Spleen (tissue), 11 donors: ENCODE results near the gene GPR161. TPM values are rescaled to one million over a fixed set of nuclear protein-coding genes. Genes with fewer than 3 reads are reported as not detected.
A peak's percentile ranks its signal among the peaks of the same experiment; 100 is the strongest.

Experiments
- DNase-seq: peaks from one replicate; pipeline ENCODE4 v3.0.0-alpha.2; 2020
- H3K27ac ChIP-seq, 8 donors: fragments of 200-600 bp; sonication (generic) in 7 of 8; 1 replicate in 4 of 8; 2 replicates in 4 of 8; pipeline versions ENCODE4 v1.5.0 to v1.8.0; 2016 to 2021; ENCODE audit warnings: inconsistent platforms in 4 of 8, mild to moderate bottlenecking in 4 of 8, moderate library complexity in 1 of 8
- H3K27me3 ChIP-seq, 7 donors: fragments of 200-600 bp; sonication (generic) in 6 of 7; replicated peaks in 1 of 7; 1 replicate in 4 of 7; 2 replicates in 3 of 7; pipeline versions ENCODE4 v1.5.0 to v1.8.0; 2016 to 2021; ENCODE audit warnings: inconsistent platforms in 3 of 7, mild to moderate bottlenecking in 1 of 7
- H3K36me3 ChIP-seq, 6 donors: fragments of 200-600 bp; sonication (generic) in 5 of 6; 1 replicate in 4 of 6; 2 replicates in 2 of 6; pipeline versions ENCODE4 v1.5.0 to v1.8.0; 2016 to 2021; ENCODE audit warnings: inconsistent platforms in 2 of 6
- H3K4me1 ChIP-seq, 6 donors: fragments of 200-600 bp; sonication (generic) in 5 of 6; 1 replicate in 3 of 6; 2 replicates in 3 of 6; pipeline versions ENCODE4 v1.5.0 to v1.8.0; 2016 to 2021; ENCODE audit warnings: inconsistent platforms in 3 of 6
- H3K4me3 ChIP-seq, 8 donors: fragments of 200-600 bp; sonication (generic) in 7 of 8; 1 replicate in 4 of 8; 2 replicates in 4 of 8; pipeline versions ENCODE4 v1.5.0 to v1.8.0; 2016 to 2021; ENCODE audit warnings: inconsistent platforms in 4 of 8, mild to moderate bottlenecking in 4 of 8, moderate library complexity in 2 of 8
- H3K9me3 ChIP-seq, 8 donors: fragments of 200-600 bp; sonication (generic) in 7 of 8; 1 replicate in 4 of 8; 2 replicates in 4 of 8; pipeline versions ENCODE4 v1.5.0 to v1.8.0; 2016 to 2021; ENCODE audit warnings: inconsistent platforms in 4 of 8
- CTCF ChIP-seq, 11 experiments: fragments of 200-600 bp in 7 of 11; fragments of 450-650 bp in 4 of 11; sonication (generic) in 4 of 11; IDR thresholded peaks in 8 of 11; conservative IDR thresholded peaks in 3 of 11; 1 replicate in 7 of 11; 2 replicates in 4 of 11; pipeline versions ENCODE4 v1.4.0 to v1.8.0; 2016 to 2021; ENCODE audit warnings: antibody characterized with exemption in 11 of 11, inconsistent platforms in 4 of 11, mild to moderate bottlenecking in 1 of 11
- POLR2A ChIP-seq, 3 donors: fragments of 450-650 bp; IDR thresholded peaks; one replicate each; pipeline ENCODE4 v1.5.1; 2017; ENCODE audit warnings: antibody characterized with exemption in 3 of 3, mild to moderate bottlenecking in 1 of 3
- POLR2AphosphoS5 ChIP-seq, 3 donors: sonication (generic); formaldehyde crosslinking; IDR thresholded peaks; one replicate each; pipeline ENCODE4 v1.5.1; 2017; ENCODE audit warnings: antibody characterized with exemption in 3 of 3
- WGBS, 5 donors: extraction: QIAGEN DNeasy Blood & Tissue Kit in 3 of 5; methylation state at CpG; one replicate each; pipeline versions ENCODE4 v1.1.5 to v1.1.7; 2013 to 2018; 5-methylcytosine and 5-hydroxymethylcytosine counted together
- intact Hi-C: fragments of 100-400 bp; cut with DNase I; formaldehyde crosslinking; loops from one replicate; pipeline ENCODE4 v1.15.0; 2023; ENCODE audit warnings: low total_unique reads
- polyA plus RNA-seq, 3 donors: library from polyadenylated mRNA; stranded (reverse); fragments of 200-250 nt; gene quantifications; one replicate each; pipeline ENCODE4 v1.2.1, GENCODE V29; 2013
- total RNA-seq, 7 donors: library from RNA; depleted of rRNA in 3 of 7; stranded (reverse); fragments of >200 nt in 3 of 7; fragmentation: NEBNext Ultra II Directional in 4 of 7; extraction: Animal tissue kit (Norgen Biotek cat#: 25700) in 4 of 7; gene quantifications; one replicate each; pipeline versions ENCODE4 v1.1.0 to v1.2.1, GENCODE V29; 2016 to 2021
- donor health status: healthy with polysubstance abuse.
- donor health status: DM: no; HTN: no; CAD: no; lungs with moderate emphysema.
- donor health status: DM: no; HTN: no; CAD: no.
- donor health status: Bipolar disorder and iron deficiency.
- donor health status: healthy.
- donor health status: DM: no; HTN: no; CAD: no.
- donor health status: DM: yes; HTN: yes; CAD: no.

Gene GPR161
- total and polyA plus RNA-seq, 10 donors: 0.53 to 5.5 (median 3.6) TPM

DNA sequence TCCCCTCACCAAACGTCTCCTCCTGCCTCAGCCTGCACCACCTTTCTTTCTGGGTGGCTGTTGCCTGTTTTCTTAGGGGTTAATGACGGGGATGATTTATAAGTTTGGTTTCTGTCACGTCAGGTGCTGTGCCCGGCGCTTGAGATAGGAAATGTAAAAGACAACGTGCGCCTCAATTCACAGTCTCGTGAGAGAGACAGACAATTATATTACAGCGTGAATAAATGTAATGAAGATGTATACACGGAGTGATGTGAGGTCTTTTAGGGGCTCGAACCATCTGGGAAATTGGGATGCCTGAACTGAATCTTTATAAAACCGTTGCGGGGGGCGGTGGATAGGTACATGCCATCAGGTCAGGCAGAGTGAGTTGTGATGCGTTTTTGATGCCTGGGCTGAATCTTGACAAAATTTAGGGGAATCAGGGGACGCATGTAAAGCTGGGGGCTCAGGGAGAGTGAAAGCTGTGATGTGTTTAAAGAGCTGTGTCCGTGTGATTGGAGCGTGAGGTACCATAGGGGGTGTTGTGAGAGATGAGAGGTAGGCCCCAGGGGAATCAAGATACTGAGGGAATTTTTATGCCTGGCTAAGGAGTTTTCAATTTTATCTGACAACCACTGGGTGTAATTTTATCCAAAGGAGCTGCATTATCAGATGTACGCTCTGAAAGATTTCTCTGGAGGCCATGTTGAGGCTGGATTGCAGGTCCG is 42.9 kb upstream of the GPR161 start:
- Histone ChIP-seq H3K9me3 (no peaks in the 10 kb centered on the region), H3K4me1 (peaks cover 11 to 52% (median 19%) of the 10 kb centered on the region in 6 donors), H3K27ac (peak overlapping the region; percentile 88 to 98 (median 93)), H3K4me3 (peak overlapping the region; percentile 65 to 87 (median 77)), H3K27me3 (peaks cover 0 to 5% (median 0%) of the 10 kb centered on the region in 7 donors), H3K36me3 (peaks cover 0 to 10% (median 2%) of the 10 kb centered on the region in 6 donors)
- intact Hi-C loops: loop anchor here (5.0 kb wide), 1 partner anchor 48 kb away; the partner anchor contains the start of gene SFT2D2
- TF ChIP-seq CTCF (IDR thresholded peaks at IDR 0.05 in 8 of 11, conservative IDR thresholded peaks at IDR 0.05 in 3 of 11) (no peak), POLR2AphosphoS5 (IDR thresholded peaks at IDR 0.05) (no peak), POLR2A (IDR thresholded peaks at IDR 0.05) (no peak)
- no peak for DNase-seq
- WGBS, 5 donors: 6 to 8% (median 7%) methylated on average over 20 of the region's 20 CpGs

- Histone ChIP-seq H3K4me1 (peaks cover 11 to 48% (median 19%) of the 10 kb centered on the region in 6 donors), H3K9me3 (no peaks in the 10 kb centered on the region), H3K36me3 (peaks cover 0 to 3% (median under 1%) of the 10 kb centered on the region in 6 donors), H3K27me3 (peaks cover 0 to 5% (median 0%) of the 10 kb centered on the region in 7 donors), H3K27ac (peak within 1 kb of the TSS; percentile 88 to 98 (median 93)), H3K4me3 (peak within 1 kb of the TSS; percentile 65 to 87 (median 77))
- intact Hi-C loops: no loop called here
- DNase-seq: peak; percentile 99
- TF ChIP-seq POLR2A (IDR thresholded peaks at IDR 0.05) (peak in 1 of 3 donors; percentile 53), POLR2AphosphoS5 (IDR thresholded peaks at IDR 0.05) (peak; percentile 95 to 98 (median 95)), CTCF (IDR thresholded peaks at IDR 0.05 in 8 of 11, conservative IDR thresholded peaks at IDR 0.05 in 3 of 11) (peak; percentile 66 to 91 (median 85))
- WGBS, 5 donors: 0 to 1% (median 0%) methylated on average over 52 to 56 of the region's 56 CpGs
These were observed 42.1 kb upstream of the GPR161 start, which contains the start of gene TIPRL for GRCh38 chr1:168178638-168179437. Gene TIPRL, plus strand, starts transcription at chr1:168178962. Its CDS starts 116 bp downstream, at chr1:168179078.

GRCh38 chr1:168178227-168178637 is 41.5 kb upstream of the GPR161 start:
- no peaks in the 10 kb centered on the region for H3K36me3 ChIP-seq
- no peaks in the 10 kb centered on the region for H3K9me3 ChIP-seq
- H3K27me3 ChIP-seq: peaks cover 0 to 5% (median 0%) of the 10 kb centered on the region in 7 donors
- intact Hi-C loops: no loop called here
- H3K27ac ChIP-seq: peak overlapping the region; percentile 88 to 98 (median 93)
- DNase-seq: no peak
- TF ChIP-seq POLR2A (IDR thresholded peaks at IDR 0.05) (no peak), CTCF (IDR thresholded peaks at IDR 0.05 in 8 of 11, conservative IDR thresholded peaks at IDR 0.05 in 3 of 11) (no peak), POLR2AphosphoS5 (IDR thresholded peaks at IDR 0.05) (no peak)
- WGBS, 5 donors: 69 to 75% (median 71%) methylated on average over 5 of the region's 5 CpGs
- H3K4me1 ChIP-seq: peaks cover 11 to 42% (median 19%) of the 10 kb centered on the region in 6 donors
- peak overlapping the region; percentile 65 to 87 (median 77) for H3K4me3 ChIP-seq
